ENCODE data around the gene ZNF735.

DNA sequence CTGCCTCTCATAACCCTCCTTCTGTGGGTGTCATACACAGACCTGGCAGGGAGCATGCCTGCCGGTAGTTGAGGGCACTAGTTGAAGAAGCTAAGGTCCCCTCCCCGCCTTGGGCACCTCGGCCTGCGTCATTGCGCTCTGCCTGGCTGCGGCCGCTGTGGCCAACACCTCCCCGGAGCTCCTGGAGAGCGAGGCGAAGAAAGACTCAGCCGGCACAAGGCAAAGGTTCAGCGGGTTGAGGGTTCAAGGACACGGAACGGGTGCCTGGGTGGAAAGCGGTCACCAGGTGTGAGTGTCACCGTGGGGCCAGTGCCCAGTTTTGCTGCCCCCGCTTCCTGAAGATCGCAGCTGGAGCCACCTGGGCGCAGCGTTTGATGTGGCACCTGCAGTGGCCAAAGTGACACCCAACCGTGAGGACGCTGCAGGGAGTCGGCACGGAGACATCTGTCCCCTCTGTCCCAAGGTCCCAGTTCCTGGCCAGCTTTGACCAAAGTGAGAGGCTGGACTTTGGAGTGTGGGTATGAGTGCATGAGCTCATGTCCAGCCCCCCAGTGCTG is 14.8 kb upstream of the ZNF735 start:
- TF ChIP-seq GATA2 (IDR thresholded peaks at IDR 0.05; ENCODE audit: low read depth, low read length) = no peak
- TF ChIP-seq GATA3 (IDR thresholded peaks at IDR 0.05; ENCODE audit: low read depth, low read length) = no peak
